HEK293 (cell line): ENCODE measurements around the gene CEP85L.

Experiments used
- CTCF ChIA-PET: fragments of 350-600 bp; formaldehyde crosslinking; extraction: SDS; loops from one replicate; lab custom pipeline; 2021; ENCODE audit warnings: antibody characterized with exemption; lab: Yijun Ruan, JAX
- POLR2A ChIA-PET: fragments of 300-600 bp; formaldehyde crosslinking; extraction: SDS; loops from one replicate; lab custom pipeline; 2020; ENCODE audit warnings: antibody characterized with exemption, inconsistent platforms; lab: Yijun Ruan, JAX
- H3K27ac ChIP-seq: fragments of 200-500 bp; sonication (Bioruptor generic); 2 replicates; pipeline ENCODE4 v1.5.1; 2014; ENCODE audit warnings: low read depth, low read length, control low read depth, inconsistent platforms; ENCODE audit errors: extremely low read depth
- H3K36me3 ChIP-seq, 2 experiments: fragments of 200-500 bp in 1 of 2; sonication (Bioruptor generic) in 1 of 2; 1 replicate in 1 of 2; 2 replicates in 1 of 2; pipeline ENCODE4 v1.5.1; 2014 to 2017; ENCODE audit warnings: inconsistent platforms in 2 of 2, low read length in 2 of 2; ENCODE audit not compliant: control insufficient read depth in 2 of 2, insufficient read depth in 1 of 2
- H3K4me1 ChIP-seq: fragments of 200-500 bp; sonication (Bioruptor generic); 2 replicates; pipeline ENCODE4 v1.5.1; 2014; ENCODE audit warnings: mild to moderate bottlenecking, low read length, inconsistent platforms; ENCODE audit not compliant: control insufficient read depth, insufficient read depth
- H3K4me3 ChIP-seq: 2 replicates; pipeline ENCODE4 v1.5.1; 2011; ENCODE audit warnings: low read depth, mild to moderate bottlenecking, control low read depth, low read length, moderate library complexity
- H3K9me3 ChIP-seq: fragments of 200-500 bp; sonication (Bioruptor generic); 2 replicates; pipeline ENCODE4 v1.5.1; 2014; ENCODE audit warnings: low read depth, low read length, inconsistent platforms; ENCODE audit not compliant: control insufficient read depth, insufficient read depth
- FEZF1 ChIP-seq: fragments of 450-650 bp; formaldehyde crosslinking; IDR thresholded peaks from 2 replicates; pipeline ENCODE4 v1.5.1; 2016; ENCODE audit warnings: missing biosample characterization, missing genetic modification characterization
- GFI1B ChIP-seq: fragments of 450-650 bp; formaldehyde crosslinking; IDR thresholded peaks from 2 replicates; pipeline ENCODE4 v1.5.1; 2016; ENCODE audit warnings: missing biosample characterization, missing genetic modification characterization
- HOXC10 ChIP-seq: sonication (generic); formaldehyde crosslinking; IDR thresholded peaks from 2 replicates; pipeline ENCODE4 v1.8.1; 2023; ENCODE audit warnings: mild to moderate bottlenecking, missing genetic modification reagents
- IKZF3 ChIP-seq: fragments of 450-650 bp; IDR thresholded peaks from 2 replicates; pipeline ENCODE4 v1.5.0; 2018; ENCODE audit warnings: missing biosample characterization, mild to moderate bottlenecking, missing genetic modification characterization, moderate library complexity
- KLF1 ChIP-seq: fragments of 450-650 bp; formaldehyde crosslinking; IDR thresholded peaks from 2 replicates; pipeline ENCODE4 v1.5.1; 2016; ENCODE audit warnings: missing biosample characterization, missing genetic modification characterization
- MEIS1 ChIP-seq: sonication (generic); formaldehyde crosslinking; IDR thresholded peaks from 2 replicates; pipeline ENCODE4 v1.8.1; 2022; ENCODE audit warnings: missing genetic modification reagents, mild to moderate bottlenecking, borderline replicate concordance
- TCF7L2 ChIP-seq: IDR thresholded peaks from 2 replicates; pipeline ENCODE4 v1.6.1; 2011; ENCODE audit warnings: low read depth, mild to moderate bottlenecking, inconsistent platforms, low read length, moderate library complexity, borderline replicate concordance
- TRIM28 ChIP-seq: IDR thresholded peaks from 2 replicates; pipeline ENCODE4 v1.6.1; 2011; ENCODE audit warnings: low read length, control low read depth, borderline replicate concordance
- YY2 ChIP-seq: fragments of 450-650 bp; formaldehyde crosslinking; IDR thresholded peaks from 2 replicates; pipeline ENCODE4 v1.5.1; 2016; ENCODE audit warnings: missing biosample characterization, missing genetic modification characterization
- ZFP69B ChIP-seq: fragments of 450-650 bp; formaldehyde crosslinking; IDR thresholded peaks from 2 replicates; pipeline ENCODE4 v1.5.1; 2016; ENCODE audit warnings: missing biosample characterization, missing genetic modification characterization
- ZNF133 ChIP-seq: fragments of 450-650 bp; formaldehyde crosslinking; IDR thresholded peaks from 2 replicates; pipeline ENCODE4 v1.5.1; 2016; ENCODE audit warnings: missing biosample characterization, missing genetic modification characterization
- ZNF2 ChIP-seq: fragments of 450-650 bp; formaldehyde crosslinking; IDR thresholded peaks from 2 replicates; pipeline ENCODE4 v1.5.1; 2016; ENCODE audit warnings: missing biosample characterization, missing genetic modification characterization
- ZNF211 ChIP-seq: fragments of 450-650 bp; formaldehyde crosslinking; IDR thresholded peaks from 2 replicates; pipeline ENCODE4 v1.5.1; 2016; ENCODE audit warnings: low read depth, missing biosample characterization, missing genetic modification characterization
- ZNF239 ChIP-seq: fragments of 450-650 bp; formaldehyde crosslinking; IDR thresholded peaks from 2 replicates; pipeline ENCODE4 v1.5.1; 2016; ENCODE audit warnings: missing biosample characterization, missing genetic modification characterization
- ZNF324 ChIP-seq: fragments of 450-650 bp; formaldehyde crosslinking; IDR thresholded peaks from 2 replicates; pipeline ENCODE4 v1.5.1; 2016; ENCODE audit warnings: missing biosample characterization, missing genetic modification characterization
- ZNF416 ChIP-seq: fragments of 450-650 bp; formaldehyde crosslinking; IDR thresholded peaks from 2 replicates; pipeline ENCODE4 v1.5.1; 2016; ENCODE audit warnings: missing biosample characterization, missing genetic modification characterization
- ZNF48 ChIP-seq: fragments of 450-650 bp; formaldehyde crosslinking; IDR thresholded peaks from 2 replicates; pipeline ENCODE4 v1.5.1; 2016; ENCODE audit warnings: missing biosample characterization, missing genetic modification characterization
- ZNF548 ChIP-seq: fragments of 450-650 bp; formaldehyde crosslinking; IDR thresholded peaks from 2 replicates; pipeline ENCODE4 v1.5.1; 2016; ENCODE audit warnings: missing biosample characterization, missing genetic modification characterization
- ZNF560 ChIP-seq: fragments of 450-650 bp; formaldehyde crosslinking; IDR thresholded peaks from 2 replicates; pipeline ENCODE4 v1.5.1; 2017; ENCODE audit warnings: missing biosample characterization, missing genetic modification characterization, borderline replicate concordance
- ZNF571 ChIP-seq: fragments of 450-650 bp; formaldehyde crosslinking; IDR thresholded peaks from 2 replicates; pipeline ENCODE4 v1.5.0; 2017; ENCODE audit warnings: missing biosample characterization, missing genetic modification characterization
- ZNF600 ChIP-seq: fragments of 450-650 bp; formaldehyde crosslinking; IDR thresholded peaks from 2 replicates; pipeline ENCODE4 v1.5.1; 2016; ENCODE audit warnings: missing biosample characterization, missing genetic modification characterization
- ZNF623 ChIP-seq: fragments of 450-650 bp; formaldehyde crosslinking; IDR thresholded peaks from 2 replicates; pipeline ENCODE4 v1.5.1; 2016; ENCODE audit warnings: missing biosample characterization, missing genetic modification characterization
- ZNF626 ChIP-seq: fragments of 450-650 bp; sonication (Bioruptor Pico); formaldehyde crosslinking; IDR thresholded peaks from 2 replicates; pipeline ENCODE4 v1.5.1; 2018; ENCODE audit warnings: missing biosample characterization, missing genetic modification characterization, inconsistent platforms
- ZNF629 ChIP-seq: fragments of 450-650 bp; formaldehyde crosslinking; IDR thresholded peaks from 2 replicates; pipeline ENCODE4 v1.5.1; 2017; ENCODE audit warnings: missing biosample characterization, missing genetic modification characterization
- ZNF654 ChIP-seq: fragments of 450-650 bp; formaldehyde crosslinking; IDR thresholded peaks from 2 replicates; pipeline ENCODE4 v1.5.1; 2016; ENCODE audit warnings: low read depth, missing biosample characterization, missing genetic modification characterization
- ZNF701 ChIP-seq: fragments of 450-650 bp; formaldehyde crosslinking; IDR thresholded peaks from 2 replicates; pipeline ENCODE4 v1.5.1; 2016; ENCODE audit warnings: missing biosample characterization, missing genetic modification characterization
- ZNF707 ChIP-seq: fragments of 450-650 bp; formaldehyde crosslinking; IDR thresholded peaks from 2 replicates; pipeline ENCODE4 v1.5.1; 2016; ENCODE audit warnings: missing biosample characterization, missing genetic modification characterization
- ZNF76 ChIP-seq: fragments of 450-650 bp; formaldehyde crosslinking; IDR thresholded peaks from 2 replicates; pipeline ENCODE4; 2016; ENCODE audit warnings: low read depth, missing biosample characterization, missing genetic modification characterization, borderline replicate concordance
- ZNF830 ChIP-seq: fragments of 450-650 bp; IDR thresholded peaks from 2 replicates; pipeline ENCODE4 v1.5.0; 2018; ENCODE audit warnings: missing biosample characterization, missing genetic modification characterization, low read depth, mild to moderate bottlenecking, moderate library complexity
- ZSCAN30 ChIP-seq: fragments of 450-650 bp; IDR thresholded peaks from 2 replicates; pipeline ENCODE4 v1.5.1; 2018; ENCODE audit warnings: missing biosample characterization, mild to moderate bottlenecking, missing genetic modification characterization, moderate library complexity
- TF ChIP-seq, protein P1 (sequence below): fragments of 450-650 bp; formaldehyde crosslinking; IDR thresholded peaks from 2 replicates; pipeline ENCODE4 v1.5.1; 2016; ENCODE audit warnings: missing biosample characterization, missing genetic modification characterization
- TF ChIP-seq, protein P2 (sequence below): fragments of 450-650 bp; formaldehyde crosslinking; conservative IDR thresholded peaks from 2 replicates; pipeline ENCODE4 v1.5.1; 2016; ENCODE audit warnings: low read depth, missing biosample characterization, missing genetic modification characterization

Gene CEP85L

DNA sequence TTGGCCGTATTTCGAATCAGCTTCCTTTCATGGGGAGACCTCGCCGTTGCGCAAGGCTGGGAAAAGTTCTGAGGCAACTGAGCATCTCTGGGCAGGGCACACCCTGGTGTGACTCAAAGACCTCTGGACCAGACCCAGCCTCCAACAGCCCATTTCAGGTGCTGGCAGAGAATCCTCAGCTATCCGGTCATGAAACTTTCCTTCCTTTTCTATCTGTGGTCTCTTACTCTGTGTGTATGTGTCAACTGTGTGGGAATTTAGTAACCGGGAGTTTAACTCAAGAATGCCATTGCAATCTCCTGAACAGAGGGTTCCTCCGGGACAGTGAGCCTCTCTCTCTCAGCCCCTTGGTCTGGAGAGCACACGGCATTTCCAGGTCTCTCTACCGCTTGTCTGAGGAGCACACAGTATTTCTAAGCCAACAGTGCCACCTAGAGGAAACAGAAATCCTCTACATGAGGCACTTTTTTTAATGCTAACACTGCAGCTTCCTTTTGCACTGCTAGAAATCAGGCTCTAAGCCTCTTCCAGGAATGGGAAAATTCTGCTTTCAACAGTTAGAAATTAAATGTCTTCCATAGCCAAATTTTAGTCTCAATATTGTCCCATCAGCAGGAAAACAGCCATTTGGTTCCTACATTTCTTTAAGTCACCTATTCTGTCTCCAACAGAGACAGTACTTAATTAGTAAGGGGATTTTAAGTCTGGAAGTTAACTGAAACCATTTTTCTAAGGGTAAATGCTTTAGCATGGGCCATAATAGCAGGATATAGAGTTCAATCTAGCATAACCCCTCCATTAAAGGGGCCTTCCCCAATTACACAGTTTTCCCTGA lies 70.6 kb downstream of the CEP85L start:
- Histone ChIP-seq H3K36me3 (peaks cover 0 to 12% of the 10 kb centered on the region in 2 experiments; a peak in 1 of 3 replicates), H3K9me3 (no peaks in the 10 kb centered on the region), H3K27ac (no peak overlapping the region), H3K4me1 (no peaks in the 10 kb centered on the region), H3K4me3 (no peak overlapping the region)
- POLR2A ChIA-PET: no interaction called here
- CTCF ChIA-PET: interaction anchor here (0.5 to 3.0 kb wide), 28 partner anchors 10 to 944 kb away, joined by 3 to 31 read pairs (median 5); partner anchors contain the start of gene PLN
- TF ChIP-seq ZNF239 (tag by site-specific recombination) (no peak), TCF7L2 (no peak), GFI1B (tag by site-specific recombination) (no peak), ZNF133 (tag by site-specific recombination) (no peak), TRIM28 (peak; percentile 86; the same call in 1 of the 2 replicates), HOXC10 (CRISPR knock-in tag) (no peak), ZNF626 (tag by site-specific recombination) (no peak), FEZF1 (tag by site-specific recombination) (no peak), ZNF629 (tag by site-specific recombination) (no peak), ZNF571 (tag by site-specific recombination) (no peak), ZSCAN30 (tag by site-specific recombination) (peak; percentile 36; the same call in 1 of the 2 replicates), ZNF600 (tag by site-specific recombination) (no peak), ZNF654 (tag by site-specific recombination) (peak; percentile 72), ZNF76 (no peak), ZNF560 (no peak), ZNF2 (tag by site-specific recombination) (0 out of 2 replicates have a peak, but pooled peaks have one; percentile 51), IKZF3 (no peak)
- TF ChIP-seq, protein P1, sequence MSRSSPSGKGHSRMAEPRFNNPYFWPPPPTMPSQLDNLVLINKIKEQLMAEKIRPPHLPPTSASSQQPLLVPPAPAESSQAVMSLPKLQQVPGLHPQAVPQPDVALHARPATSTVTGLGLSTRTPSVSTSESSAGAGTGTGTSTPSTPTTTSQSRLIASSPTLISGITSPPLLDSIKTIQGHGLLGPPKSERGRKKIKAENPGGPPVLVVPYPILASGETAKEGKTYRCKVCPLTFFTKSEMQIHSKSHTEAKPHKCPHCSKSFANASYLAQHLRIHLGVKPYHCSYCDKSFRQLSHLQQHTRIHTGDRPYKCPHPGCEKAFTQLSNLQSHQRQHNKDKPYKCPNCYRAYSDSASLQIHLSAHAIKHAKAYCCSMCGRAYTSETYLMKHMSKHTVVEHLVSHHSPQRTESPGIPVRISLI (tag by site-specific recombination): peak; percentile 40; the same call in 1 of the 2 replicates

DNA sequence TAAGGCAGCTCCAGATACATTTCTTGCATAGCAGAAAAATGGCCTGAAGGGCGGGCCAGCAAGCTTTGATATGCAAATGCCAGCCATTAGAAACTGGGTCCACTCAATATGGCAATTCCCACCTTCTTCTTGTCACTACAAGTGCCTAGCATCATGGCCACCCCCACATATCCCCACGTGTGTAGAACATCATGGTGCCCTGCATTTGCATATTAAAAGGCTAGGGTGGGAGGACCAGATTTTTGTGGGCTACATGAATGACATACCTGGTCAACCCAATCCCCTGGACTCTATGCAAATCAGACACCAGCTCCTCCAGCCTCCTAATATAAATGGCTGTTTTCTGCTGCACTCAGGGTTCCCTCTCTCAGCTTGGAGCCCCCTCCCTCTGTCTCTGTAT lies 71.6 kb downstream of the CEP85L start:
- Histone ChIP-seq H3K4me1 (no peaks in the 10 kb centered on the region), H3K4me3 (no peak overlapping the region), H3K9me3 (no peaks in the 10 kb centered on the region), H3K27ac (no peak overlapping the region), H3K36me3 (peaks cover 0 to 12% of the 10 kb centered on the region in 2 experiments; a peak in 1 of 3 replicates)
- POLR2A ChIA-PET: no interaction called here
- CTCF ChIA-PET: interaction anchor here (0.6 to 3.0 kb wide), 27 partner anchors 9 to 741 kb away, joined by 3 to 31 read pairs (median 5); partner anchors contain the start of gene PLN
- TF ChIP-seq HOXC10 (CRISPR knock-in tag): no peak
- TF ChIP-seq ZNF548: no peak
- no peak for TF ChIP-seq ZNF324 (tag by site-specific recombination)
- no peak for TF ChIP-seq ZFP69B (tag by site-specific recombination)
- no peak for TF ChIP-seq ZNF239 (tag by site-specific recombination)
- TF ChIP-seq GFI1B (tag by site-specific recombination): no peak
- TF ChIP-seq KLF1 (tag by site-specific recombination): no peak
- no peak for TF ChIP-seq ZNF211 (tag by site-specific recombination)
- TF ChIP-seq ZNF701 (tag by site-specific recombination): no peak
- TF ChIP-seq ZNF830: no peak
- TF ChIP-seq ZNF623 (tag by site-specific recombination): no peak
- no peak for TF ChIP-seq ZNF416 (tag by site-specific recombination)
- TF ChIP-seq, protein P2, sequence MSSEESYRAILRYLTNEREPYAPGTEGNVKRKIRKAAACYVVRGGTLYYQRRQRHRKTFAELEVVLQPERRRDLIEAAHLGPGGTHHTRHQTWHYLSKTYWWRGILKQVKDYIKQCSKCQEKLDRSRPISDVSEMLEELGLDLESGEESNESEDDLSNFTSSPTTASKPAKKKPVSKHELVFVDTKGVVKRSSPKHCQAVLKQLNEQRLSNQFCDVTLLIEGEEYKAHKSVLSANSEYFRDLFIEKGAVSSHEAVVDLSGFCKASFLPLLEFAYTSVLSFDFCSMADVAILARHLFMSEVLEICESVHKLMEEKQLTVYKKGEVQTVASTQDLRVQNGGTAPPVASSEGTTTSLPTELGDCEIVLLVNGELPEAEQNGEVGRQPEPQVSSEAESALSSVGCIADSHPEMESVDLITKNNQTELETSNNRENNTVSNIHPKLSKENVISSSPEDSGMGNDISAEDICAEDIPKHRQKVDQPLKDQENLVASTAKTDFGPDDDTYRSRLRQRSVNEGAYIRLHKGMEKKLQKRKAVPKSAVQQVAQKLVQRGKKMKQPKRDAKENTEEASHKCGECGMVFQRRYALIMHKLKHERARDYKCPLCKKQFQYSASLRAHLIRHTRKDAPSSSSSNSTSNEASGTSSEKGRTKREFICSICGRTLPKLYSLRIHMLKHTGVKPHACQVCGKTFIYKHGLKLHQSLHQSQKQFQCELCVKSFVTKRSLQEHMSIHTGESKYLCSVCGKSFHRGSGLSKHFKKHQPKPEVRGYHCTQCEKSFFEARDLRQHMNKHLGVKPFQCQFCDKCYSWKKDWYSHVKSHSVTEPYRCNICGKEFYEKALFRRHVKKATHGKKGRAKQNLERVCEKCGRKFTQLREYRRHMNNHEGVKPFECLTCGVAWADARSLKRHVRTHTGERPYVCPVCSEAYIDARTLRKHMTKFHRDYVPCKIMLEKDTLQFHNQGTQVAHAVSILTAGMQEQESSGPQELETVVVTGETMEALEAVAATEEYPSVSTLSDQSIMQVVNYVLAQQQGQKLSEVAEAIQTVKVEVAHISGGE: no peak
- TF ChIP-seq, protein P1 (tag by site-specific recombination): no peak
- no peak for TF ChIP-seq MEIS1
- TF ChIP-seq ZNF707 (tag by site-specific recombination): no peak
- TF ChIP-seq ZNF48: no peak
- TF ChIP-seq YY2: no peak
